Colonic mucosa (tissue), 4 donors: ENCODE results near the gene NSF. TPM values are rescaled to one million over a fixed set of nuclear protein-coding genes. Genes with fewer than 3 reads are reported as not detected.

Experiments
- DNase-seq: peaks from one replicate; pipeline ENCODE4 v3.0.0-alpha.2; 2020
- H3K27ac ChIP-seq: fragments of 200-600 bp; one replicate; pipeline ENCODE4 v1.8.0; 2021
- H3K27me3 ChIP-seq: fragments of 200-600 bp; one replicate; pipeline ENCODE4 v1.8.0; 2021
- H3K36me3 ChIP-seq: fragments of 200-600 bp; one replicate; pipeline ENCODE4 v1.8.0; 2021
- H3K4me1 ChIP-seq: fragments of 200-600 bp; one replicate; pipeline ENCODE4 v1.8.0; 2021; ENCODE audit warnings: mild to moderate bottlenecking
- H3K4me3 ChIP-seq: fragments of 200-600 bp; one replicate; pipeline ENCODE4 v1.8.0; 2021
- H3K9ac ChIP-seq, 2 donors: one replicate each; pipeline ENCODE4 v1.7.0; 2013; ENCODE audit warnings: control low read depth in 2 of 2, low read depth in 2 of 2, low read length in 2 of 2
- H3K9me3 ChIP-seq: fragments of 200-600 bp; one replicate; pipeline ENCODE4 v1.8.0; 2021
- CTCF ChIP-seq: fragments of 200-600 bp; IDR thresholded peaks from one replicate; pipeline ENCODE4 v1.8.0; 2022; ENCODE audit warnings: antibody characterized with exemption, mild to moderate bottlenecking
- intact Hi-C: fragments of 100-400 bp; cut with DNase I; formaldehyde crosslinking; loops from one replicate; pipeline ENCODE4 v1.14.1; 2022
- total RNA-seq, 2 donors: library from RNA; stranded (reverse); fragmentation: NEBNext Ultra II Directional in 1 of 2; extraction: Animal tissue kit (Norgen Biotek cat#: 25700) in 1 of 2; gene quantifications; one replicate each; pipeline ENCODE4 v1.2.1, GENCODE V29; 2021
- donor health status: healthy.
- donor health status: DM: no; HTN: no; CAD: no.
- donor health status: DM: no; HTN: no; CAD: no.

The NSF gene
- total RNA-seq, 2 donors from 2014 or later, result 58.4 to 82.8 TPM

GRCh38 chr17:46783031-46783593 is 192.6 kb downstream of the NSF start:
- H3K27me3 ChIP-seq, result no peaks in the 10 kb centered on the region
- peak; percentile 76 for DNase-seq
- H3K4me1 ChIP-seq, result no peaks in the 10 kb centered on the region
- no peak overlapping the region for H3K4me3 ChIP-seq
- TF ChIP-seq CTCF, result no peak
- no peaks in the 10 kb centered on the region for H3K9me3 ChIP-seq
- intact Hi-C loops, result loop anchor here (5.0 kb wide), 1 partner anchor 39 kb away; no protein-coding TSS in a partner anchor
- no peak overlapping the region for H3K27ac ChIP-seq
- no peak overlapping the region for H3K9ac ChIP-seq
- no peaks in the 10 kb centered on the region for H3K36me3 ChIP-seq

GRCh38 chr17:46785696-46786095 is 195.2 kb downstream of the NSF start:
- Histone ChIP-seq H3K4me1 (no peaks in the 10 kb centered on the region), H3K27me3 (no peaks in the 10 kb centered on the region), H3K9me3 (no peaks in the 10 kb centered on the region), H3K27ac (no peak overlapping the region), H3K4me3 (no peak overlapping the region), H3K9ac (no peak overlapping the region), H3K36me3 (no peaks in the 10 kb centered on the region)
- TF ChIP-seq CTCF, result no peak
- intact Hi-C loops, result no loop called here
- no peak for DNase-seq

GRCh38 chr17:46787478-46787877 is 197.0 kb downstream of the NSF start:
- no peak for TF ChIP-seq CTCF
- intact Hi-C loops, result no loop called here

GRCh38 chr17:46788300-46788699 is 197.8 kb downstream of the NSF start:
- no peaks in the 10 kb centered on the region for H3K27me3 ChIP-seq
- no peak for DNase-seq
- no peaks in the 10 kb centered on the region for H3K9me3 ChIP-seq
- H3K36me3 ChIP-seq, result no peaks in the 10 kb centered on the region
- H3K27ac ChIP-seq, result no peak overlapping the region
- H3K9ac ChIP-seq, result no peak overlapping the region
- no peak overlapping the region for H3K4me3 ChIP-seq
- intact Hi-C loops, result no loop called here
- no peaks in the 10 kb centered on the region for H3K4me1 ChIP-seq
- TF ChIP-seq CTCF, result no peak

More at GRCh38 chr17:46787478-46787877, 197.0 kb downstream of the NSF start:
- H3K9ac ChIP-seq, result no peak overlapping the region
- H3K36me3 ChIP-seq, result no peaks in the 10 kb centered on the region
- DNase-seq, result no peak
- no peaks in the 10 kb centered on the region for H3K4me1 ChIP-seq
- no peak overlapping the region for H3K27ac ChIP-seq
- H3K27me3 ChIP-seq, result no peaks in the 10 kb centered on the region
- no peaks in the 10 kb centered on the region for H3K9me3 ChIP-seq
- H3K4me3 ChIP-seq, result no peak overlapping the region

GRCh38 chr17:46788796-46789195 is 198.3 kb downstream of the NSF start:
- no peak for DNase-seq
- no peaks in the 10 kb centered on the region for H3K4me1 ChIP-seq
- H3K9ac ChIP-seq, result no peak overlapping the region
- no peaks in the 10 kb centered on the region for H3K36me3 ChIP-seq
- H3K27me3 ChIP-seq, result no peaks in the 10 kb centered on the region
- no peak overlapping the region for H3K27ac ChIP-seq
- no peak for TF ChIP-seq CTCF
- H3K4me3 ChIP-seq, result no peak overlapping the region
- H3K9me3 ChIP-seq, result no peaks in the 10 kb centered on the region
- intact Hi-C loops, result no loop called here
